Putamen (tissue), 1 donor: Measurements from ENCODE around the gene HBE1.

ENCODE experiments used
- DNase-seq: peaks from one replicate; pipeline ENCODE4 v3.0.0-alpha.2; 2016; ENCODE audit warnings: low spot score

HBE1 gene

GRCh38 chr11:5233307-5233706 lies 36.4 kb downstream of the HBE1 start:
- no peak for DNase-seq

DNA sequence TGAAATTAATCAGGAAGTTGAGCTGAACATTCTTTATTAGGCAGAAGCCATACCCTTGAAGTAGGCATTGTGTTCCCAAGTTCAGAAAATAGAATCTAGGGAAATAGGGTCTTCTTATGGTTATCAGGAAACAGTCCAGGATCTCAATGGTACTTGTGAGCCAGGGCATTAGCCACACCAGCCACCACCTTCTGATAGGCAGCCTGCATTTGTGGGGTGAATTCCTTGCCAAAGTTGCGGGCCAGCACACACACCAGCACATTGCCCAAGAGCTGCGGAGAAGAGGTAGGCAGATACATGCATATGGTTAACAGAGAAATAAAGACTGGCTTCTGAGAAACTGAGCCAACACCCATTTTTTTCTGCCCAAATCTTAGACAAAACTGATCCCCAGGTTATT lies 36.9 kb downstream of the HBE1 start:
- DNase-seq: no peak

DNA sequence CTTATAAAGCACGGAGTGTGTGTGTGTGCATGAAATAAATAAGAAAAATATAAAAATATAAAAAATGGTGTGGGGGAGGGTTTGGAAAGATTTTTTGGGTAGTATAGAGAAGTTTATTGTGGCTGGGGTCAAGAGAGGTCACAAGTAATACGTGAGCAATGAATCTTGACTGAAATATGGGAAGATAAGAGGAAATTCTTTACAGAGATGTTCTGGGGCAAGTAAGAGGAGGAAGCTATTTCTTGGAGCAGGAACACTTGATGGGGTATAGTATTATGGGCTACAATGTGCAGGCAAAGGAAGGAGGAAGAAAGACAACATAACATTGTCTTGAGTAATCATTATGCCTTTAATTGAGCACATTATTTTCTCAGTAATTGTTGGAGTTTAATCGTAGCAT lies 37.6 kb downstream of the HBE1 start:
- DNase-seq: no peak

GRCh38 chr11:5231111-5231510 lies 38.6 kb downstream of the HBE1 start:
- no peak for DNase-seq

DNA sequence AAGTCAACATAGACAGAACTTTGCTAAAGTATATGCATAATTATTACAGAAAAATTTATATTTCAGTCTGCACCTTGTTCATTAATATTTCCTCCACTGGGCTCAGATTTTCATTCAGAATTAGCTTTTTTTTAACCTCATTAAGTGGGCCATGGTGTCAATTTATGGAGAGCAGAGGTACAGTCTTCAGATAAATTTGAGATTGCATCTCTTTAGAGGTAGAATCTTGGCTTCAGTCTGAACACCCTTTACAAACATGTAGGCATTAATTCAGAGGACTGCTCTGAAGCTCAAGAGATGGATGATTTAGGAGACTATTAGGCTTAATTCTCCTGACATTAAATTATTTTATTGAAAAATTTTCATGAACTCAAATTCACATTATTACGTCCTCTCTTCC lies 39.5 kb downstream of the HBE1 start:
- DNase-seq: no peak

GRCh38 chr11:5229796-5230195 lies 39.9 kb downstream of the HBE1 start:
- DNase-seq: no peak

DNA sequence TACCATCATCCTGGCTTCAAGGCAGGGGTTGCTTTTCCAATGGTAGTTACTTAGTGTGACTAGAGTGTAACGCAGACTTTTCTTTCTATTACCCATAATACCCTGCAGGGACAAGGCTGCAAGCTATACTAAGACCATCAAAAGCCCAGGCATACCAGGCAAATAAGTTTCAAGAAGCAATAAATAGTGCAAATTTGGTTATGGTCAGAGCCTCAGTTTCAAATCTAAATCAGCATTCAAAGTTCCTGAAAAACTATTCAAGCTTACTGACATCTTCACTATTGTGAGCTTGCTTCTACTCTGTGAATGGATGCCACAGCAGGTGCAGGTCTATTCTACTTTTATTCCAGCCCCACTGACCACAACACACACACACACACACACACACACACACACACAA lies 40.4 kb downstream of the HBE1 start:
- no peak for DNase-seq

GRCh38 chr11:5228124-5228523 lies 41.6 kb downstream of the HBE1 start:
- DNase-seq: no peak

DNA sequence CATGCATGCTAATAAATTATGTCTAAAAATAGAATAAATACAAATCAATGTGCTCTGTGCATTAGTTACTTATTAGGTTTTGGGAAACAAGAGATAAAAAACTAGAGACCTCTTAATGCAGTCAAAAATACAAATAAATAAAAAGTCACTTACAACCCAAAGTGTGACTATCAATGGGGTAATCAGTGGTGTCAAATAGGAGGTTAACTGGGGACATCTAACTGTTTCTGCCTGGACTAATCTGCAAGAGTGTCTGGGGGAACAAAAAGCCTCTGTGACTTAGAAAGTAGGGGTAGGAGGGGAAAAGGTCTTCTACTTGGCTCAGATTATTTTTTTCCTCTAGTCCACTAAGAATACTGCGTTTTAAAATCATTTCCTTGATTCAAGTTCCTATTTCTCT lies 42.1 kb downstream of the HBE1 start:
- DNase-seq: no peak

- DNase-seq: no peak
These were observed 42.9 kb downstream of the HBE1 start, which contains the start of gene HBB for GRCh38 chr11:5226732-5227310. Gene HBB (minus strand): TSS chr11:5227071. CDS start chr11:5227021, 50 bp downstream.

DNA sequence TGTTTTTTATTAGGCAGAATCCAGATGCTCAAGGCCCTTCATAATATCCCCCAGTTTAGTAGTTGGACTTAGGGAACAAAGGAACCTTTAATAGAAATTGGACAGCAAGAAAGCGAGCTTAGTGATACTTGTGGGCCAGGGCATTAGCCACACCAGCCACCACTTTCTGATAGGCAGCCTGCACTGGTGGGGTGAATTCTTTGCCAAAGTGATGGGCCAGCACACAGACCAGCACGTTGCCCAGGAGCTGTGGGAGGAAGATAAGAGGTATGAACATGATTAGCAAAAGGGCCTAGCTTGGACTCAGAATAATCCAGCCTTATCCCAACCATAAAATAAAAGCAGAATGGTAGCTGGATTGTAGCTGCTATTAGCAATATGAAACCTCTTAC lies 44.3 kb downstream of the HBE1 start:
- no peak for DNase-seq

GRCh38 chr11:5224538-5225479 lies 44.9 kb downstream of the HBE1 start:
- DNase-seq: no peak

DNA sequence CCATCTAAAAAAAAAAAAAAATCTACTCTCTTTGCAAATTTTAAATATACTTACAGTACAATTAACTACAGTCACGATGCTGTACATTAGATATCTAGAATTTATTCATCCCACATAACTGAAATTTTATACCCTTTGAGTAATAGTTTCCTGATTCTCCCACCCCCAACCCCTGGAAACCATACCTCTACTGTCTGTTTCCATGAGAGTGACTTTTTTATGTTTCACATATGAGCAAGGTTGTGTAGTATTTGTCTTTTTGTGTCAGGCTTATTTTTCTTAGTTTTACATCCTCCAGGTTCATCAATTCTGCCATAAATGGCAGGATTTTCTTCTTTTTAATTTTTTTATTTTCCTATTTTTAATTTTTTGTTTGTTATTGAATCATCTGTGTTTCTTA lies 46.1 kb downstream of the HBE1 start:
- no peak for DNase-seq

DNA sequence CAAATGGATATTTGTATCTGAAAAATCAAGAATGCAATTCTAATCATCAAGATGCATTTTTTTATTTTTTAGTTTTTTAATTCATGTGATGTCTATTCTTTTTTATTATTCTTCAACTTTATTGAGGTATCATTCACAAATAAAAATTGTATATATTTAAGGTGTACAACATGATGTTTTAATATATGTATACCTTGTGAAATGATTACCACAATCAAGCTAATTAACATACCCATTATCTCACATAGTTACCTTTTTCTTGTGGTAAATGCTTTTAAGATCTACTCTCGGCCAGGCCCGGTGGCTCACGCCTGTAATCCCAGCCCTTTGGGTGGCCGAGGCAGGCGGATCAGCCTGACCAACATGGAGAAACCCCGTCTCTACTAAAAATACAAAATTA lies 46.6 kb downstream of the HBE1 start:
- DNase-seq: no peak
